ENCODE measurements around the gene RHEBL1. TPM values are rescaled to one million over a fixed set of nuclear protein-coding genes. Genes with fewer than 3 reads are reported as not detected.

The RHEBL1 gene
- total RNA-seq, 2 experiments from 2014 or later: 10.8 to 12.9 TPM

DNA sequence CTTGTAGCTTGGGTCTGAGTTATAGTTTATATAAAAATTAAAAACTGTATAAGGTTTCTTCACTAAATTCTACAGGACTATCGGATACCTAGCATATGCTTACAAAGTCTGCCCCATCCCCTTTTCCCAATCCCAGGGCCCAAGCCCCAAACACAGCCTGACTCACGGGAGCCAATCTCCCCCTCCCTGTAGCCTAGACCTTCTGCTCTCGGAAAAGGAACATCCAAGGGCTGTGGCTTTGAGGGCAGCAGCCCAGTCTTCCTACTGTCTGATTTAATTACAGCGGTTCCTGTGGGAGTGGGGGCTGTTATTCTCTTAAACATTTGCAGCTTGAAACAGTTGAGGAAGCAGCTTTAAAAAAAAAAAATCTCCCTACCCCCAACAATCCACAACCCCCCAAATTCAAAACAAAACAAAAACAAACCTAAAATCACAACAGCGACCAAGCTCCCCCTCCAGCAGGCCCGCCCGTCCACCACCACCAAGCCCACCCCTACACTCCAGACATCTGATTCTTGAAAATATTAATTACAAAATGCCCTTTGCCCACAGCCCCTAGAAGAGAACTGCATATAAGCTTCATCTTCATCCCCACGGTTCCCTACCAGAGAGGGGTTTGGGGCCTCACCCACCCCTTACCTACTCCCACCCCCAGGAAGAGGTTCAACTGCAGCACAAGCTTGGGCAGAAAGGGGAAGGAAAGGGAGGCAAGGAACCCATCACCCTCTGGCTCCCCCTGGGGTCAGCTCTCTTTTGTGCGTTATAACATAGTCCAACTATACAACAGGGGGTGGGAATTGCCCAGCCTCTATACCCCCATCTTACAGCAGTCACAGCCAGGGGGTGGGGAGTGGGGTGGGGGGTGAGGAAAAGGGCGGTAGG is 50.1 kb downstream of the RHEBL1 start:
- POLR2A ChIA-PET: interaction anchor here (0.5 to 1.3 kb wide), 6 partner anchors 18 to 1133 kb away, joined by 3 to 5 read pairs (median 4); no protein-coding TSS in a partner anchor
- CTCF ChIA-PET: interaction anchor here (0.8 to 1.9 kb wide), 14 partner anchors 12 to 166 kb away, joined by 3 to 10 read pairs (median 4); partner anchors contain the start of gene KMT2D

DNA sequence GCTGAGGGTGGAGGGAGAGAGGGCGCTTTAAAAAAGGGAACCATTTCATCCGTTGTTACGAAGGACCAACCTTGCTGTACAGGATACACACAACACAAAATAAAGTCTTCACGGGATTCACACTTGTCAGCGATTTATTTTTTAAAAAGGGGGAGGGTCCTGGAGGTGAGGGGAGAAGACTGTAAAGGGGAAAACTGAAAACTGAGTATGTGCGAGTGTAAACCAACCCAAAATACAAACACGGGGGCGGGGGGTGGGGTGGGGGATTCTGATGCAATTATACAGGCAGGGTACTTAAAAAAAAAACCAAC is 50.7 kb downstream of the RHEBL1 start:
- POLR2A ChIA-PET: interaction anchor here (0.6 to 1.3 kb wide), 3 partner anchors 22 to 245 kb away, joined by 4 to 5 read pairs (median 5); no protein-coding TSS in a partner anchor
- CTCF ChIA-PET: interaction anchor here (1.3 to 1.9 kb wide), 6 partner anchors 12 to 111 kb away, joined by 3 to 10 read pairs (median 5); partner anchors contain the start of gene KMT2D

DNA sequence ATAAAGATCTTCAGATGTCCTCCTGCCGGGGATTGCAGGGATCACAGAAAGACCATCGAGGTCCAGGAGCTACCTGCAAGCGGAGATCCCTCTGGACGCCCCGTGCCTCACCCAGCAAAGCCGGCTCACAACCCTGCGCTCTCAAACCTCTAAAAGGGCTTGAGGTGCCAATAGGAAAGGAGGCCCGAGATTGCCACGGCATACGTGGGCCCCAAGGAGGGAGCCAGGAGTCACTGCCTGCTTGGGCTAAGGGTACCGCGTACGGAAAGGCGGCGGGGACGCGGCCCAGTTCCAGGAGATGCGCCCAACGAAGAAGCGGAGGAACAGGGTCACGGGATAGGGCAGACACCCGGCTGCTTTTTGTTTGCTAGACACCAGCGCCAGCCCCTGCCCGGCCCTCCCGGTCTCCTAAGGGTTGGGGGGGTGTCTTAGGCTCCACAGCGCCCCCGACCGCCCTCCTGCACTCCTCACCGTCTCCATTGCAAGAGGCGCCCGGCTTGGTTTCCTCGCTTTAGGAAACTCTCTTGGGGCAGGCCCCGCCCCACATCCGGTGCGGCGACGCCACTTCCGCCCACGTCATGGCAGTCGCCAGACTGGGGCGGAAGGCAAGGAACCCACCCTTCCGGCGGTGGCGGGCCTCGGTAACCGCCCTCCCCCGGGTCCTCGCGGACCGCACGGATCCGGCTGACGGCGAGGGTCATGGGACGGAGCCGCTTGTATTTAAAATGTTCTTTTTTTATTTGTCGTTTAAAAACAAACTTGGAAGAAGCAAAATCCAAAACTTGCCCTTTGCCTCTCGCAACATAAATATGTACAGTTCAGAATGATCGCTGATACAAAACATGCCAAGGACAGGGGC is 51.3 kb downstream of the RHEBL1 start, which contains the start of gene PRKAG1:
Gene PRKAG1, minus strand, starts transcription at position 516 of the 859 bp plus-strand sequence. Its CDS starts 36 bp downstream, at position 480.
- POLR2A ChIA-PET: interaction anchor here (0.6 to 1.0 kb wide), 2 partner anchors 37 to 217 kb away, joined by 3 to 7 read pairs; no protein-coding TSS in a partner anchor
- CTCF ChIA-PET: interaction anchor here (0.6 to 2.2 kb wide), 12 partner anchors 15 to 379 kb away, joined by 3 to 7 read pairs (median 4); partner anchors contain the start of genes DDN, KMT2D and WNT1

DNA sequence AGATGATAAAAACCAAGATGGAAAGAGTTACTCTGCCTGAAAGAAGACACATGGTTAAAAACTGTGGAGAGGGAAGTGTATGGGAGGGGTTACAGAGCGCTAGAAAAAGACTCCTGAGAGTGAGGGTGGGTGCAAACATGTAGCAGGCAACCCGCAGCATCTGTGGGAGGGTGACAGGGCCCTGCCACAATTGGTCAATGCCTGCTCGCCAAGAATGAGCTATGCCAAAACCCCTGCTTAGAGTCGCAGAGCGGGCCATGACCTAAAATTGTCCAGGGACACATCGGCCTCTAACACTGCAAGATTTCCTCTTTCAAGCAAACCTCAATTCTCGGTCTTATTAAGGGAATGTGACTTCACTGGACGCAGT is 51.9 kb downstream of the RHEBL1 start:
- POLR2A ChIA-PET: interaction anchor here (0.6 to 1.0 kb wide), 2 partner anchors 38 to 217 kb away, joined by 3 to 7 read pairs; no protein-coding TSS in a partner anchor
- CTCF ChIA-PET: interaction anchor here (0.6 to 2.2 kb wide), 9 partner anchors 15 to 380 kb away, joined by 3 to 7 read pairs (median 4); partner anchors contain the start of genes DDN and WNT1

DNA sequence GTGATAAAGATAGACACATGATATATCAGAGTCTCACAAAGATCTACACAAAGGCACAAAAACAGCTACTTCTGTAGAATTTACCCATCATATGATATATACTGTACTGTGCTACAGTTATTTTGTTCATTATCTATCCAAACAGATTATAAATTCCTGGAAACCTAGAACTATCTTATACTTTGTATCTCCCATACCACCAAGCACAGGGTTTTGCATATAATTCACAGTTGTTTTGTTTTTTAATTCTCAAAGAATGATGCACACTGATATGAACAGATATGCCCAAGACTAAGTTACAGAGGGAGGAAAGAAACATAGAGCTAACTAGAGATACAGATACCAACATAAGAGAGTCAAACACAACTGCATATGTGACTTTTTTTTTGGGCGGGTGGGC is 54.6 kb downstream of the RHEBL1 start:
- POLR2A ChIA-PET: interaction anchor here (0.9 kb wide), 1 partner anchor 14 kb away, joined by 3 read pairs; no protein-coding TSS in a partner anchor
- CTCF ChIA-PET: interaction anchor here (1.7 kb wide), 1 partner anchor 74 kb away, joined by 7 read pairs; no protein-coding TSS in a partner anchor

Other genes with a start within 250 kb of the RHEBL1 start
- gene DDX23, start 217.8 kb downstream of the RHEBL1 start, total RNA-seq: 100 to 1,000 TPM; 131 to 132 TPM
- gene RND1, start 204.1 kb downstream of the RHEBL1 start, total RNA-seq: 1 to 10 TPM; 2.3 to 2.9 TPM
- 100 to 1,000 TPM; 131 TPM for gene FKBP11, start 144.5 kb downstream of the RHEBL1 start, total RNA-seq
- gene ARF3, start 112.5 kb downstream of the RHEBL1 start, total RNA-seq: 10 to 100 TPM; 93.7 to 97.1 TPM
- under 1 TPM; 0.34 to 0.40 TPM for gene WNT10B, start 98.2 kb downstream of the RHEBL1 start, total RNA-seq
- gene WNT1, start 91.7 kb downstream of the RHEBL1 start, total RNA-seq: not detected
- gene DDN, start 70.6 kb downstream of the RHEBL1 start, total RNA-seq: 1 to 10 TPM; 1.2 TPM
- 10 to 100 TPM; 69.4 to 70.0 TPM for gene PRKAG1, start 51.2 kb downstream of the RHEBL1 start, total RNA-seq
- 10 to 100 TPM; 67.6 to 69.5 TPM for gene KMT2D, start 9.2 kb downstream of the RHEBL1 start, total RNA-seq
- gene DHH, start 24.8 kb upstream of the RHEBL1 start, total RNA-seq: not detected
- gene LMBR1L, start 40.9 kb upstream of the RHEBL1 start, total RNA-seq: 10 to 100 TPM; 32.5 to 34.9 TPM
- 1,000 to 10,000 TPM; 2,411 to 2,430 TPM for gene TUBA1B, start 61.4 kb upstream of the RHEBL1 start, total RNA-seq
- gene TUBA1A, start 119.1 kb upstream of the RHEBL1 start, total RNA-seq: 10 to 100 TPM; 58.9 to 61.1 TPM
- gene TUBA1C, start 195.1 kb upstream of the RHEBL1 start, total RNA-seq: 100 to 1,000 TPM; 340 to 347 TPM
- gene PRPH, start 225.2 kb upstream of the RHEBL1 start, total RNA-seq: not detected

All from activated CD8-positive, alpha-beta memory T cell treated with anti-CD3 and anti-CD28 coated beads for 36 hours (primary cell).